Fibroblast of lung (primary cell): ENCODE measurements around the gene AOC1. TPM values are rescaled to one million over a fixed set of nuclear protein-coding genes. Genes with fewer than 3 reads are reported as not detected.

ENCODE experiments used
- DNase-seq, 2 donors: peaks; one replicate each; pipeline versions ENCODE4 v3.0.0 to v3.0.0-alpha.2; 2010; ENCODE audit warnings: low read depth in 2 of 2
- H2AFZ ChIP-seq: 2 replicates; pipeline ENCODE4 v1.5.1; 2012; ENCODE audit warnings: low read length, control low read depth, inconsistent platforms
- H3K27ac ChIP-seq: 2 replicates; pipeline ENCODE4 v1.5.1; 2011; ENCODE audit warnings: low read length, control low read depth; ENCODE audit not compliant: insufficient read depth
- H3K27me3 ChIP-seq: 2 replicates; pipeline ENCODE4 v1.5.1; 2011; ENCODE audit warnings: mild to moderate bottlenecking, low read length; ENCODE audit not compliant: control insufficient read depth, insufficient read depth
- H3K36me3 ChIP-seq: 2 replicates; pipeline ENCODE4 v1.5.1; 2011; ENCODE audit warnings: low read length; ENCODE audit not compliant: control insufficient read depth, insufficient read depth
- H3K4me1 ChIP-seq: 2 replicates; pipeline ENCODE4 v1.5.1; 2011; ENCODE audit warnings: low read length; ENCODE audit not compliant: control insufficient read depth, insufficient read depth; ENCODE audit errors: extremely low read depth
- H3K4me2 ChIP-seq: 2 replicates; pipeline ENCODE4 v1.5.1; 2011; ENCODE audit warnings: low read length, control low read depth; ENCODE audit not compliant: insufficient read depth; ENCODE audit errors: extremely low read depth
- H3K4me3 ChIP-seq, 4 experiments: fragments of 200-600 bp in 1 of 4; sonication (generic) in 1 of 4; replicated peaks in 1 of 4; 2 replicates each; pipeline ENCODE4 v1.5.1; 2011 to 2016; ENCODE audit warnings: low read length in 4 of 4, low read depth in 3 of 4, mild to moderate bottlenecking in 3 of 4, control low read depth in 2 of 4, inconsistent platforms in 1 of 4, mixed read lengths in 1 of 4; ENCODE audit not compliant: insufficient read depth in 1 of 4; ENCODE audit errors: control extremely low read depth in 1 of 4
- H3K79me2 ChIP-seq: 2 replicates; pipeline ENCODE4 v1.5.1; 2012; ENCODE audit warnings: mild to moderate bottlenecking, low read length, inconsistent platforms; ENCODE audit not compliant: control insufficient read depth, insufficient read depth
- H3K9ac ChIP-seq: 2 replicates; pipeline ENCODE4 v1.5.1; 2011; ENCODE audit warnings: mild to moderate bottlenecking, low read length, control low read depth; ENCODE audit not compliant: insufficient read depth
- H3K9me3 ChIP-seq: 2 replicates; pipeline ENCODE4 v1.5.1; 2012; ENCODE audit warnings: low read depth, low read length; ENCODE audit not compliant: control insufficient read depth, insufficient read depth
- H4K20me1 ChIP-seq: 2 replicates; pipeline ENCODE4 v1.5.1; 2011; ENCODE audit warnings: low read length; ENCODE audit not compliant: control insufficient read depth, insufficient read depth; ENCODE audit errors: extremely low read depth
- CTCF ChIP-seq, 2 donors: IDR thresholded peaks in 1 of 2; conservative IDR thresholded peaks in 1 of 2; 1 replicate in 1 of 2; 2 replicates in 1 of 2; pipeline ENCODE4 v1.5.1; 2011 to 2012; ENCODE audit warnings: low read length in 2 of 2, control low read depth in 1 of 2, inconsistent platforms in 1 of 2, low read depth in 1 of 2, mild to moderate bottlenecking in 1 of 2
- EZH2 ChIP-seq: IDR thresholded peaks from 2 replicates; pipeline ENCODE4 v1.5.1; 2012; ENCODE audit warnings: low read length, control low read depth, mild to moderate bottlenecking; ENCODE audit errors: missing control alignments
- polyA plus RNA-seq, 2 donors: library from polyadenylated mRNA; depleted of rRNA in 1 of 2; stranded (reverse) in 1 of 2; unstranded in 1 of 2; fragments of >200 nt; gene quantifications; 2 replicates each; pipeline ENCODE4 v1.2.1, GENCODE V29; 2011 to 2012; ENCODE audit warnings: missing spikeins in 1 of 2
- total RNA-seq: library from RNA; depleted of rRNA; stranded (reverse); fragments of >200 nt; gene quantifications from 2 replicates; pipeline ENCODE4 v1.2.1, GENCODE V29; 2014

Gene AOC1
- total and polyA plus RNA-seq, 2 donors (not counting 1 experiment from before 2014, with no cell fraction given), result not detected

- no peak for TF ChIP-seq CTCF (conservative IDR thresholded peaks at IDR 0.05 in 1 of 2, IDR thresholded peaks at IDR 0.05 in 1 of 2; ENCODE audit: low read depth in 1 of 2, low read length in 2 of 2)
- H3K4me3 ChIP-seq, result no peak overlapping the region
- H3K27me3 ChIP-seq, result no peaks in the 10 kb centered on the region
- no peak for DNase-seq
- no peaks in the 10 kb centered on the region for H3K4me1 ChIP-seq
- no peaks in the 10 kb centered on the region for H3K79me2 ChIP-seq
- no peak overlapping the region for H3K4me2 ChIP-seq
- H3K36me3 ChIP-seq, result no peaks in the 10 kb centered on the region
- H3K9ac ChIP-seq, result no peak overlapping the region
- no peak overlapping the region for H3K27ac ChIP-seq
- no peaks in the 10 kb centered on the region for H4K20me1 ChIP-seq
- no peak overlapping the region for H2AFZ ChIP-seq
- H3K9me3 ChIP-seq, result no peaks in the 10 kb centered on the region
These were observed 38.7 kb downstream of the AOC1 start for GRCh38 chr7:150890853-150891584.

GRCh38 chr7:150891740-150892139, 39.4 kb downstream of the AOC1 start:
- H3K27ac ChIP-seq, result no peak overlapping the region
- H3K4me3 ChIP-seq, result no peak overlapping the region
- no peak overlapping the region for H3K4me2 ChIP-seq
- H3K9me3 ChIP-seq, result no peaks in the 10 kb centered on the region
- no peak for TF ChIP-seq CTCF (conservative IDR thresholded peaks at IDR 0.05 in 1 of 2, IDR thresholded peaks at IDR 0.05 in 1 of 2; ENCODE audit: low read depth in 1 of 2, low read length in 2 of 2)
- TF ChIP-seq EZH2, result no peak
- H3K27me3 ChIP-seq, result no peaks in the 10 kb centered on the region
- H4K20me1 ChIP-seq, result no peaks in the 10 kb centered on the region
- no peak overlapping the region for H2AFZ ChIP-seq
- no peaks in the 10 kb centered on the region for H3K36me3 ChIP-seq
- no peaks in the 10 kb centered on the region for H3K4me1 ChIP-seq
- H3K9ac ChIP-seq, result no peak overlapping the region
- no peaks in the 10 kb centered on the region for H3K79me2 ChIP-seq
- no peak for DNase-seq

- no peak for TF ChIP-seq EZH2
- TF ChIP-seq CTCF (conservative IDR thresholded peaks at IDR 0.05 in 1 of 2, IDR thresholded peaks at IDR 0.05 in 1 of 2; ENCODE audit: low read depth in 1 of 2, low read length in 2 of 2), result no peak
- Histone ChIP-seq H3K4me3 (no peak overlapping the region), H3K27me3 (no peaks in the 10 kb centered on the region), H3K36me3 (no peaks in the 10 kb centered on the region), H3K9me3 (no peaks in the 10 kb centered on the region), H3K79me2 (no peaks in the 10 kb centered on the region), H3K9ac (no peak overlapping the region), H4K20me1 (no peaks in the 10 kb centered on the region), H3K4me2 (no peak overlapping the region), H3K4me1 (no peaks in the 10 kb centered on the region), H3K27ac (no peak overlapping the region), H2AFZ (no peak overlapping the region)
- no peak for DNase-seq
These were observed 43.5 kb downstream of the AOC1 start for GRCh38 chr7:150895809-150896208.
